NCI-H345 treated with DMSO at 0.1 percent for 48 hours (cell line): ENCODE measurements around the gene CTNNBIP1.
"Not testable (repeated sequence)": the region's sequence is repeated elsewhere in the genome, so short reads cannot be mapped to it uniquely, and the experiment has no call there.

ENCODE experiments used
- DNase-seq: peaks from one replicate; lab custom pipeline; 2025; ENCODE audit not compliant: unreplicated experiment; lab: John Stamatoyannopoulos, UW

Gene CTNNBIP1

DNA sequence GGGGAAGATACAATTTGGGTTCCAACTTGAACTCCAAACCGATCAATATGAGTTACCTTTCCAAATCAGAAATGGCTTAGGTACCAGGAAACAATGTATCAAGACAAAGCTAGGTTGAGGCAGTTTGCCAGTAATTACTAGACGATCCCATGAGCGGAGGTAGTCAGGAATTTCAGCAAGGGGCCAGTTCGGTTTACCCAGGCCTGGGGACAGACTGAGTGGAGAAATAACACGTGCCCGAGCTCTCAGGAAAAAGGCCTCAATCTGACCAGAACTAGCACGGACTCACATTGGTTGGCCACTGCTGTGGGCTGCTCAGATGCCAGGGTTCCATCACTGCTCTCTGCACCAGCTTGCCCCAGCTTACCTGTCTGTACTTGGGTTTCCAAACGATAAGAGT, 101.6 kb downstream of the CTNNBIP1 start:
- no peak for DNase-seq

DNA sequence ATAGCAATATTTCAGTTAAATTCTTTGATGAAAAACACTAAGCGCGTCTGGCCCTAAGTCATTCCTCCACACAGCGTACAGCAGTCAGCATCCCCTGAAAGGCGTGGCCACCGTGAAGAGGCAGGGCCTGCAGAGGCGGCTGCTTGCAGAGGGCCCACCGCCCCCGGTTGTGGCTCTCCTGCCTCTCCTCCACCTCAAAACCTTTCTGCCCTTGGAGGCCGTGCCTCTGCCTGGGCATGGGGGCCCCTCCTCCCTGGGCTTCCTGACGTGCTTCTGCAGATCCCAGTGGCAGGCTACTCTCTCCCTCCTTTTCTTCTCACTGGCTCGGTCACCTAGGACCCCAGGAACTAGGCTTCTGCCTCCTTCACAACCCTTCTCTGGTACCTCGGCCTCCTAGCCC, 102.5 kb downstream of the CTNNBIP1 start:
- no peak for DNase-seq

DNA sequence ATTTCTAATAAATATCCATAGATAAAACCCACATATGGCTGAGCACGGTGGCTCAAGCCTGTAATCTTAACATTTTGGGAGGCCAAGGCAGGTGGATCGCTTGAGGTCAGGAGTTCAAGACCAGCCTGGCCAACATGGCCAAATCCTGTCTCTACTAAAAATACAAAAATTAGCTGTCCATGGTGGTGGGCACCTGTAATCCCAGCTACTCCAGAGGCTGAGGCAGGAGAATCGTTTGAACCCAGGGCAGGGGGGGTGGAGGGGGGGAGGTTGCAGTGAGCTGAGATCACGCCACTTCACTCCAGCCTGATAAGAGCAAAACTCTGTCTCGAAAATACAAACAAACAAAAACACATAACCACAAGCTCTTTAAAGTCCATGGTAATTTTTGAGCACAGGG, 104.1 kb downstream of the CTNNBIP1 start:
- not testable (repeated sequence) for DNase-seq

DNA sequence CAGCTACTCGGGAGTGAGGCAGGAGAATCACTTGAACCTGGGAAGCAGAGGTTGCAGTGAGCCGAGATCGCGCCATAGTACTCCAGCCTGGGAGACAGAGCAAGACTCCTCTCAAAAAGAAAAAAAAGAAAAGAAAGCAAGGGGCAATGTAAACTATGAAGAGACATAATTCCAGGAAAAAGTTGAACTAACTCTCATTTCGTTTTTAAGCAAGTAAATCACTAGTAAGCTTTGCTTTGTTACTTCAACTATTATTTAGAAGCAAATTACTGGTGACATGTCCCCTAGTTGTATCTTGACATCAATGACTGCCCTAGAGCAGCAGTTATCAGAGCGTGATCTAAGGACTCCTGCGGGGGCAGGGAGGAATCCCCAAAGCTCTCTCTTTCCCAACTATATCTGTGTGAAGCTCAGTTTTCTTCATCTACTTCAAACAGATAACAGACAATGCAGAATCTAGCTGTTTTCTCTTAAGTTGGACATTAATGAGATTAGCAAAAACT, 105.0 kb downstream of the CTNNBIP1 start:
- DNase-seq, result no peak

DNA sequence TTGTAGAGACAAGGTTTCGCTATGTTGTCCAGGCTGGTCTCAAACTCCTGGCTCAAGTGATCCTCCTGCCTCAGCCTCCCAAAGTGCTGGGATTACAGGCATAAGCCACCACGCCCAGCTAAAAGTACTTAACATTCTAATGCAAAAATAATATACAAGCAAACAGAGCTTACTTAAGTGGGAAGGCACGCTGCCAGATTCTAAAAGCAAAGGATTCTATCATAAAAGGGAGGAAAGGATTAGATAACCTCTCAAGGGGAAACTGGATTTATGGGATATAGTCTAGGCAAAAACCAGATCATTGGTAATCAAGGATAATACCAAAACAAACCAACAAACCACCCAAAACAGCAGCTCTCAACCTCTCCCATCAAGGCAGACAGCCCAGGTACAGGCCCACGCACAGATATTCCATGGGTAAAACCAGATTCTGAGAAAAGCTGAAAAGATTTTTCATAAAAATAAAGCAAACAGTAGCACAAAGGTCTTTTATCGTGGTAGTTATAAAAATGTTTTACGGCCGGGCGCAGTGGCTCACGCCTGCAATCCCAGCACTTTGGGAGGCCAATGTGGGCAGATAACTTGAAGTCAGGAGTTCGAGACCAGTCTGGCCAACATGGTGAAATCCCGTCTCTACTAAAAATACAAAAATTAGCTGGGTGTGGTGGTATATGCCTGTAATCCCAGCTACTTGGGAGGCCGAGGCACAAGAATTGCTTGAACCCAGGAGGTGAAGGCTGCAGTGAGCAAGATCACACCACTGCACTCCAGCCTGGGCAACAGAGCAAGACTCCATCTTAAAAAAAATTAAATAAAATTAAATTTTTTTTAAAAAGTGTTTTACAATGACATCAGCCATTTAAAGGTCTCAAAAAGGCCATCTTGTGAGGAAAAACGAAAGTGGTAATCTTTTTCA, 106.8 kb downstream of the CTNNBIP1 start:
- DNase-seq, result not testable (repeated sequence)

DNA sequence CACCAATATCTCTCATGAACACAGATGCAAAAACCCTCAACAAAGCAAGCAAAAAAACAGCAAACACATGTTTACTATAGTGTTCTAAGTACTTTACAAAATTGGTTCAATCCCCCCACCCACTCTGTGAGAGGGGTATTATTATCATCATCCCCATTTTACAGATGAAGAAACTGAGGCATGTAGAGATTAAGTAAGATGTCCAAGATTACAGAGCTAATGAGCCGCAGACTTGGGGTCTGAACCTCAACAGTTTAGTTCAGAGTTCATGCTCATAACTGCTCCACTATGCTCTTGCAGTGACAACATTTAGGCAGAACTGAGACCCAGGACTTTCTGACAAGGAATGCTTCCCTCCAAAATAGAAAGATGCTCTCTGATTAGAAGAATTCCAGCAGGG, 108.2 kb downstream of the CTNNBIP1 start:
- DNase-seq, result no peak
